Chondrocyte (in vitro differentiated cells): ENCODE data around the gene BCAT1. TPM values are rescaled to one million over a fixed set of nuclear protein-coding genes. Genes with fewer than 3 reads are reported as not detected.
"Not testable (repeated sequence)": the region's sequence is repeated elsewhere in the genome, so short reads cannot be mapped to it uniquely, and the experiment has no call there.

Source experiments
- DNase-seq: peaks from one replicate; pipeline ENCODE4 v3.0.0; 2021; ENCODE audit warnings: mixed read lengths, low spot score
- H3K27ac Mint-ChIP-seq: one replicate; pipeline ENCODE4 v1.8.0; 2021; ENCODE audit warnings: mild to moderate bottlenecking, moderate library complexity, mixed read lengths; ENCODE audit not compliant: unreplicated experiment
- H3K27me3 Mint-ChIP-seq: 2 replicates; pipeline ENCODE4 v1.8.0; 2021; ENCODE audit warnings: low read depth, mixed read lengths
- H3K36me3 Mint-ChIP-seq: 2 replicates; pipeline ENCODE4 v1.8.0; 2021; ENCODE audit warnings: low read depth, mixed read lengths
- H3K4me1 Mint-ChIP-seq: 2 replicates; pipeline ENCODE4 v1.8.0; 2021; ENCODE audit warnings: low read depth, mild to moderate bottlenecking, mixed read lengths
- H3K4me3 Mint-ChIP-seq: one replicate; pipeline ENCODE4 v1.8.0; 2021; ENCODE audit warnings: mild to moderate bottlenecking, moderate library complexity, mixed read lengths; ENCODE audit not compliant: unreplicated experiment
- H3K9me3 Mint-ChIP-seq: 2 replicates; pipeline ENCODE4 v1.8.0; 2021; ENCODE audit warnings: low read depth, mixed read lengths
- CTCF ChIP-seq: fragments of 200-600 bp; sonication (generic); IDR thresholded peaks from 2 replicates; pipeline ENCODE4 v1.5.0; 2021; ENCODE audit warnings: antibody characterized with exemption, mild to moderate bottlenecking, moderate library complexity
- total RNA-seq: library from RNA; stranded (reverse); gene quantifications from 3 replicates; pipeline ENCODE4 v1.2.1, GENCODE V29; 2021

Gene BCAT1
- total RNA-seq, 1 donor from 2014 or later, result 240 TPM

DNA sequence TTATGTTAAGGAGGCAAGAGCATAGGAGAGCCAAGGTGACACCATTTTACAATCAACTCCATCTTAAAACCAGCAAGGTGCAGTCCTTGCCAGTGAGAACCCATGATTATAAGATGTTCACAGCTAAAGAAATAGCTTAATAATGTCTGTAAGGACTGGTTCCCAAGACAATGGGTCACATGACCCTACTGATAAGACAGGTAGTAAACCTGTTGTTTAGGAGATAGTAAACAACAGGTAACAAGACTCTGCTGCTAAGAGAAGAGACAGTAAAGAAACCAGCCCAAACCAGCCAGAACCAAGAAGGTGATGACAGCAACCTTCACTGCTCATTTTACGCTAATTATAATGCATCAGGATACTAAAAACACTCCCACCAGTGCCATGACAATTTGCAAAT lies 23.2 kb upstream of the BCAT1 start:
- Mint-ChIP-seq H3K27me3 (no peaks in the 10 kb centered on the region), H3K27ac (no peak overlapping the region)

GRCh38 chr12:24970177-24970576 lies 21.3 kb upstream of the BCAT1 start:
- H3K4me1 Mint-ChIP-seq, result no peaks in the 10 kb centered on the region
- no peaks in the 10 kb centered on the region for H3K36me3 Mint-ChIP-seq
- DNase-seq, result no peak
- TF ChIP-seq CTCF, result no peak
- H3K4me3 Mint-ChIP-seq, result no peak overlapping the region
- no peak overlapping the region for H3K27ac Mint-ChIP-seq
- no peaks in the 10 kb centered on the region for H3K27me3 Mint-ChIP-seq
- no peaks in the 10 kb centered on the region for H3K9me3 Mint-ChIP-seq

More for the DNA sequence above, 23.2 kb upstream of the BCAT1 start:
- no peak for TF ChIP-seq CTCF
- no peaks in the 10 kb centered on the region for H3K9me3 Mint-ChIP-seq
- no peaks in the 10 kb centered on the region for H3K36me3 Mint-ChIP-seq
- no peaks in the 10 kb centered on the region for H3K4me1 Mint-ChIP-seq
- no peak overlapping the region for H3K4me3 Mint-ChIP-seq
- DNase-seq, result no peak

DNA sequence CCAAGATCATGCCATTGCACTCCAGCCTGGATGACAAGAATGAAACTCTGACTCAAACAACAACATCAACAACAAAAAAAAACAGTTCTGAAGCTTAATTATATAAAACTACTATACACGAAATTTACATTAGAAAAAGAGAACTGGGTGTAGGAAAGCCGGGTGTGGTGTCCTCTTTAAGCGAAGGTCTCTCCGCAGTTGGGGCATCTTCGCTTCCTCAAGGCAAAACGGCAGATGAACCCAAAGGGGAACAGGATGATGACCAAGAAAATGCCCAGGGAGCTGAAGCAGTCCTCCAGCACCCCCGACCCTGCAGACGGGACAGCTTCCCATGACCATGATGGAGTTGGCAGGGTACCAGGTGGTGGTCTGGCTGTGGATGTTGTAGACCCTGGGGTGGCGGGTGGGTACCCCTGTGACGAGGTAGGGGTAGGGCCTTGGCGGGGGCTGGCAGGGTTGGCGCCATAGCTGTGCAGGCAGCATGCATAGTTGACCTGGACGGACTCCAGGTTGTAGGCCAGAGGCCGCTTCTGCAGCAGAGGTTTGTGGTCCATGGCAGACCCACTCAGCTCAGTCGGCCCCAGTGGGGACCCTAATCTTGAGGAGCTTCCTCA lies 18.2 kb upstream of the BCAT1 start:
- no peak overlapping the region for H3K4me3 Mint-ChIP-seq
- DNase-seq, result no peak
- peaks cover 11% of the 10 kb centered on the region for H3K9me3 Mint-ChIP-seq
- H3K27me3 Mint-ChIP-seq, result no peaks in the 10 kb centered on the region
- no peak for TF ChIP-seq CTCF
- H3K36me3 Mint-ChIP-seq, result peaks cover 6% of the 10 kb centered on the region
- H3K4me1 Mint-ChIP-seq, result no peaks in the 10 kb centered on the region
- H3K27ac Mint-ChIP-seq, result no peak overlapping the region

GRCh38 chr12:24964342-24964741 lies 15.4 kb upstream of the BCAT1 start:
- no peaks in the 10 kb centered on the region for H3K4me1 Mint-ChIP-seq

DNA sequence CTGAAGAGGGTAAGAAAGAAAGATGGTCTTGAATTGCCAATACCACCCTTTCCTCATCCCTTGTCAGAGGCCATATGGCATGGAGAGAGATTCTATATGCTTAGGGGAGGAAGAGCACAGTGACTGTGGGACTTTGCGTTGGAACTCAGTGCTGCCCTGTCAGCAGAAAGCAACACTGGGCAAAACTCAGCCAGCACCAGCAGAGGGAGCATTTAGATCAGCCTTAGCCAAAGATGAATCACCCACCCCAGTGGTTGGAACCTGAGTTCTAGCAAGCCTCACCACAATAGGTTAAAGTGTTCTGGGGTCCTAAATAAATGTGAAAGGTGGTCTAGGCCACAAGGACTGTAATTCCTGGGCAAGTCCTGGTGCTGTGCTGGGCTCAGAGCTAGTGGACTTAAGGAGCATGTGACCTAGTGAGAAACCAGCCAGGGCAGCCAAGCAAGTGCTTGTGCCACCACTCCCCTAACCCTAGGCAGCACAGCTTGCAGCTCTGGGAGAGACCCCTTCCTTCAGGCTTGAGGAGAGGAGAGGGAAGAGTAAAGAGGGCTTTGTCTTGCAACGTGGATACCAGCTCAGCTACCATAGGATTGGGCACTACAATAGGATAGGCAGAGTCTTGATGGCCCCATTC lies 11.4 kb upstream of the BCAT1 start:
- Mint-ChIP-seq H3K27me3 (no peaks in the 10 kb centered on the region), H3K4me3 (no peak overlapping the region), H3K36me3 (peaks cover 6% of the 10 kb centered on the region), H3K4me1 (no peaks in the 10 kb centered on the region), H3K9me3 (peaks cover 11% of the 10 kb centered on the region), H3K27ac (no peak overlapping the region)
- DNase-seq, result no peak
- peak; percentile 84 for TF ChIP-seq CTCF

More at GRCh38 chr12:24964342-24964741, 15.4 kb upstream of the BCAT1 start:
- TF ChIP-seq CTCF, result no peak
- no peak overlapping the region for H3K4me3 Mint-ChIP-seq
- H3K9me3 Mint-ChIP-seq, result peaks cover 11% of the 10 kb centered on the region
- H3K27me3 Mint-ChIP-seq, result no peaks in the 10 kb centered on the region
- H3K27ac Mint-ChIP-seq, result no peak overlapping the region
- no peak for DNase-seq
- H3K36me3 Mint-ChIP-seq, result peaks cover 6% of the 10 kb centered on the region

- not testable (repeated sequence) for H3K4me1 Mint-ChIP-seq, H3K27ac Mint-ChIP-seq, H3K4me3 Mint-ChIP-seq, H3K9me3 Mint-ChIP-seq, H3K36me3 Mint-ChIP-seq, H3K27me3 Mint-ChIP-seq, DNase-seq
Measured at GRCh38 chr12:24956351-24956750, 7.5 kb upstream of the BCAT1 start.
